Measurements from ENCODE around the gene MT1F. TPM values are rescaled to one million over a fixed set of nuclear protein-coding genes. Genes with fewer than 3 reads are reported as not detected.

The MT1F gene
- total RNA-seq, 2 donors from 2014 or later: 3.4 TPM; not detected in 1

GRCh38 chr16:56645311-56645710 lies 12.4 kb upstream of the MT1F start:
- no peak overlapping the region for H3K4me3 ChIP-seq (ENCODE audit: low read length)
- peaks cover 100% of the 10 kb centered on the region for H3K27me3 ChIP-seq (ENCODE audit: control insufficient read depth, insufficient read depth, low read length, poor library complexity, severe bottlenecking)
- H3K9me3 ChIP-seq (ENCODE audit: control insufficient read depth, low read length): no peaks in the 10 kb centered on the region
- WGBS, 2 experiments (ENCODE audit: insufficient coverage in 1 of 2, insufficient read length in 1 of 2): 81% methylated on average over 1 of the region's 1 CpG; no CpG with 5 or more reads in 1 of the 2 experiments
- H3K9ac ChIP-seq (ENCODE audit: extremely low read depth, low read length, poor library complexity, severe bottlenecking): no peak overlapping the region
- H3K27ac ChIP-seq (ENCODE audit: low read depth, low read length): no peak overlapping the region
- Mint-ChIP-seq H3K36me3 (ENCODE audit: low read depth) (no peaks in the 10 kb centered on the region), H3K27ac (no peak overlapping the region), H3K9me3 (no peaks in the 10 kb centered on the region), H3K27me3 (ENCODE audit: insufficient read depth) (peaks cover 98% of the 10 kb centered on the region), H3K4me3 (no peak overlapping the region), H3K4me1 (peaks cover 10% of the 10 kb centered on the region)
- H3K4me1 ChIP-seq (ENCODE audit: control insufficient read depth, insufficient read depth, low read length): no peaks in the 10 kb centered on the region
- TF ChIP-seq, protein P1, sequence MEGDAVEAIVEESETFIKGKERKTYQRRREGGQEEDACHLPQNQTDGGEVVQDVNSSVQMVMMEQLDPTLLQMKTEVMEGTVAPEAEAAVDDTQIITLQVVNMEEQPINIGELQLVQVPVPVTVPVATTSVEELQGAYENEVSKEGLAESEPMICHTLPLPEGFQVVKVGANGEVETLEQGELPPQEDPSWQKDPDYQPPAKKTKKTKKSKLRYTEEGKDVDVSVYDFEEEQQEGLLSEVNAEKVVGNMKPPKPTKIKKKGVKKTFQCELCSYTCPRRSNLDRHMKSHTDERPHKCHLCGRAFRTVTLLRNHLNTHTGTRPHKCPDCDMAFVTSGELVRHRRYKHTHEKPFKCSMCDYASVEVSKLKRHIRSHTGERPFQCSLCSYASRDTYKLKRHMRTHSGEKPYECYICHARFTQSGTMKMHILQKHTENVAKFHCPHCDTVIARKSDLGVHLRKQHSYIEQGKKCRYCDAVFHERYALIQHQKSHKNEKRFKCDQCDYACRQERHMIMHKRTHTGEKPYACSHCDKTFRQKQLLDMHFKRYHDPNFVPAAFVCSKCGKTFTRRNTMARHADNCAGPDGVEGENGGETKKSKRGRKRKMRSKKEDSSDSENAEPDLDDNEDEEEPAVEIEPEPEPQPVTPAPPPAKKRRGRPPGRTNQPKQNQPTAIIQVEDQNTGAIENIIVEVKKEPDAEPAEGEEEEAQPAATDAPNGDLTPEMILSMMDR (conservative IDR thresholded peaks at IDR 0.05): no peak
- no peaks in the 10 kb centered on the region for H3K36me3 ChIP-seq (ENCODE audit: control insufficient read depth, insufficient read depth, low read length)
- no peak for DNase-seq

DNA sequence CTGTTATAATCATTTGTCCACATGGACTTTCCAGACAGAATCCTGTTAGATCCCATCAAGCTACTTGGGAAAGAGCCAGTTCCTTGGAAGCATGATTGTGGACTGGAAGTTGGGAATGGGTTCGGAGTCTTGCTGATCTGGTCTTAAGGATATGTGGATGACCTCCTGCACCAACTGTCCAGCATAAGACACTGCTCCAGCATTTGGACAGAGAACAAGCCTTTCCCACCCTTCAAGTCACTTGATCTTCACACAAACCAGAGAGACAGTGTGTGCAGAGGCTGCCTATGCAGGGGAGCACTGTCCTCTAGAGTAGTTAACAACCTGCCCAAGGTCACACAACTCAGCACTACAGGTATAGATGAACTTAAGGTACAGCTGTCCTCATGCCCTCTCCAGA lies 11.9 kb upstream of the MT1F start:
- Histone ChIP-seq H3K9me3 (ENCODE audit: control insufficient read depth, low read length) (no peaks in the 10 kb centered on the region), H3K36me3 (ENCODE audit: control insufficient read depth, insufficient read depth, low read length) (no peaks in the 10 kb centered on the region), H3K27ac (ENCODE audit: low read depth, low read length) (no peak overlapping the region), H3K9ac (ENCODE audit: extremely low read depth, low read length, poor library complexity, severe bottlenecking) (no peak overlapping the region), H3K4me1 (ENCODE audit: control insufficient read depth, insufficient read depth, low read length) (no peaks in the 10 kb centered on the region), H3K27me3 (ENCODE audit: control insufficient read depth, insufficient read depth, low read length, poor library complexity, severe bottlenecking) (peaks cover 100% of the 10 kb centered on the region), H3K4me3 (ENCODE audit: low read length) (no peak overlapping the region)
- TF ChIP-seq, protein P1 (conservative IDR thresholded peaks at IDR 0.05): no peak
- 0% methylated on average over 1 of the region's 1 CpG; no CpG with 5 or more reads in 1 of the 2 experiments for WGBS, 2 experiments (ENCODE audit: insufficient coverage in 1 of 2, insufficient read length in 1 of 2)
- H3K36me3 Mint-ChIP-seq (ENCODE audit: low read depth): no peaks in the 10 kb centered on the region
- peaks cover 10% of the 10 kb centered on the region for H3K4me1 Mint-ChIP-seq
- H3K9me3 Mint-ChIP-seq: no peaks in the 10 kb centered on the region
- H3K27me3 Mint-ChIP-seq (ENCODE audit: insufficient read depth): peaks cover 98% of the 10 kb centered on the region
- DNase-seq: no peak
- no peak overlapping the region for H3K27ac Mint-ChIP-seq
- H3K4me3 Mint-ChIP-seq: no peak overlapping the region

DNA sequence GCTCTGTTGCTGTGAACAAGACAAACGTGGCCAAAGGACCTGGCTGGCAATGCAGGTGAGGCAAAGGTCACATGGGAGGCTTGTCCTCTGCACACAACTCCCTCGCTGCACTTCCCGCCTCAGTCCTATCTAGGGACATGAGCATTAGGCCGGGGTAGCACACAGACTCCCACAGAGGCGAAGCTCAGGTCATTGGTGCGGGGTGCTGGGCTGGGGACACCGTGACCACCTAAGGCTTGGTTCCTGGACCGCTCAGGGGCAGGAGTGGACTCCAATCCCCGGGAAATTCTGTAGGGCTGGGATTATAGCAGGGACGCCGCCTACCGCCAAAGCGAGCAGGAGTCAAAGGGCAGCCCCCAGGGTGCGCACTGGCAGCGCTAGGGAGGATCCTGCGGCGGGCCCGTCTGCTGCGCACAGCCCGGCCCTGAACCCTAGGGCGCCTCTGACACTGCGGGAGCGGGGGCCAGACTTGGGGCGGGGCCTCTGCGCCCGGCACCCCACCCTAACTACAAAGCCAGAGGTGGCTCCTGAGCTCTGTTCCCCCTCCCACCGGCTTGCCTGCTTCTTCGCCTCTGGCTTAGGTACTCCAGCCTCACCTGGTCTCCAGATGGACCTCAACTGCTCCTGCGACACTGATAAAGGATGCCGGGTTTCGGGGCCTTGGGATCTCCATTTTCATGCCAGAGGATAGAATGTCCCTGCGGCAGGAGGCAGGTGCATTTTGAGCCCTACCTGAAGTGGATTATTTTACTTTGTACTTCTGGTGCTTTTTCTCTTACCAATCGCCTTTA lies 9.9 kb upstream of the MT1F start:
- no peak overlapping the region for H3K27ac Mint-ChIP-seq
- H3K36me3 Mint-ChIP-seq (ENCODE audit: low read depth): no peaks in the 10 kb centered on the region
- peaks cover 9% of the 10 kb centered on the region for H3K4me1 Mint-ChIP-seq
- H3K4me1 ChIP-seq (ENCODE audit: control insufficient read depth, insufficient read depth, low read length): no peaks in the 10 kb centered on the region
- no peak overlapping the region for H3K9ac ChIP-seq (ENCODE audit: extremely low read depth, low read length, poor library complexity, severe bottlenecking)
- no peaks in the 10 kb centered on the region for H3K9me3 ChIP-seq (ENCODE audit: control insufficient read depth, low read length)
- TF ChIP-seq, protein P1 (conservative IDR thresholded peaks at IDR 0.05): peak; percentile 53
- no peak overlapping the region for H3K4me3 ChIP-seq (ENCODE audit: low read length)
- H3K9me3 Mint-ChIP-seq: no peaks in the 10 kb centered on the region
- H3K27me3 ChIP-seq (ENCODE audit: control insufficient read depth, insufficient read depth, low read length, poor library complexity, severe bottlenecking): peaks cover 100% of the 10 kb centered on the region
- peaks cover 98% of the 10 kb centered on the region for H3K27me3 Mint-ChIP-seq (ENCODE audit: insufficient read depth)
- H3K27ac ChIP-seq (ENCODE audit: low read depth, low read length): no peak overlapping the region
- 48 to 76% methylated on average over 15 to 33 of the region's 33 CpGs for WGBS, 2 experiments (ENCODE audit: insufficient coverage in 1 of 2, insufficient read length in 1 of 2)
- no peak overlapping the region for H3K4me3 Mint-ChIP-seq
- peak; percentile 78 for DNase-seq
- no peaks in the 10 kb centered on the region for H3K36me3 ChIP-seq (ENCODE audit: control insufficient read depth, insufficient read depth, low read length)

All from endodermal cell (in vitro differentiated cells).